ENCODE data around the gene FBLN5.
"Not testable (repeated sequence)": the region's sequence is repeated elsewhere in the genome, so short reads cannot be mapped to it uniquely, and the experiment has no call there.

The FBLN5 gene

DNA sequence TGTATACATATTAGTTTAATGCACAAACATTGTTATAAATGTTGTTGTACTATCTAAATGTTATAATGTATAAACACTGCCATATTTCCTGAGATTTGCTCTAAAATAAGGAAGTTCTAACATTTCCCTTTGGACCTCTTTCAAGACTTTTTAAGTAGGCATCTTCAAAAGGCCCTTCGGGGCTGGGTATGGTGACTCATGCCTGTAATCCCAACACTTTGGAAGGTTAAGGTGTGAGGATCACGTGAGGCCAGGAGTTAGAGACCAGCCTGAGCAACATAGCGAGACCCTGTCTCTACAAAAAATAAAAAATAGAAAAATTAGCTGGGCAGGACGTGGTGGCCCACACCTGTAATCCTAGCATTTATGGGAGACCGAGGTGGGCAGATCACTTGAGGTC lies 35.5 kb downstream of the FBLN5 start:
- Histone ChIP-seq H3K36me3 (ENCODE audit: insufficient read depth, low read length) (no peaks in the 10 kb centered on the region), H2AFZ (ENCODE audit: low read depth, low read length) (no peak overlapping the region), H3K4me1 (ENCODE audit: insufficient read depth, low read length) (no peaks in the 10 kb centered on the region), H3K9me3 (ENCODE audit: low read length) (no peaks in the 10 kb centered on the region), H3K4me3 (ENCODE audit: low read length) (no peak overlapping the region), H3K27me3 (ENCODE audit: insufficient read depth, low read length) (no peaks in the 10 kb centered on the region)

DNA sequence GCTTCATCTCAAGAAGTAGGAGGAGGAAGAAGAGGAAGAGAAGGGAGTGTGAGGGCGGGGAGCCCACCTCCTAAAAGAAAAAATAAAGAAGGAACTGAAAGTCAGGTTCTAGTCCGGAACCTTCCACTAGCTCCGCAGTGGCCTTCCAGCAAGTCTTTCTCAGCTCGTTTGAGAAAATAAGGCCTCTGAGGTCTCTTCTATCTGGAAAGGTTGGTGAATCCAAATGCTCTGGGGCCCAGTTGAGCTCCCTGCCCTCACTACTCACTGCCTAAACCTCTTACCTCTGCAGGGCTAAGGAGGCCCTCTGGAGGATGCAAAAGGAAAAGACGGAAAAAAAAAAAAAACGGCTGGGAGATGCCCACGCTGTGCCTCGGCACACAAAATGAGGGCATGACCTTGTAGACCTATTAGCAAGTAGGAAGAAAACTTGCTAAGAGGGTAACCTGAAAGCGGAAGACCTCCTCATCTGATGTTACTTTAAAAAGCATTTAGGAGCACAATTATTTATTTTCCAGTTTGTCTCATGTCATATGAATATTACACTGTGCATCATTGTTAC lies 35.9 kb downstream of the FBLN5 start:
- Histone ChIP-seq H3K9me3 (ENCODE audit: low read length) (no peaks in the 10 kb centered on the region), H3K36me3 (ENCODE audit: insufficient read depth, low read length) (no peaks in the 10 kb centered on the region), H3K4me3 (ENCODE audit: low read length) (no peak overlapping the region), H2AFZ (ENCODE audit: low read depth, low read length) (no peak overlapping the region), H3K4me1 (ENCODE audit: insufficient read depth, low read length) (no peaks in the 10 kb centered on the region), H3K27me3 (ENCODE audit: insufficient read depth, low read length) (no peaks in the 10 kb centered on the region)

DNA sequence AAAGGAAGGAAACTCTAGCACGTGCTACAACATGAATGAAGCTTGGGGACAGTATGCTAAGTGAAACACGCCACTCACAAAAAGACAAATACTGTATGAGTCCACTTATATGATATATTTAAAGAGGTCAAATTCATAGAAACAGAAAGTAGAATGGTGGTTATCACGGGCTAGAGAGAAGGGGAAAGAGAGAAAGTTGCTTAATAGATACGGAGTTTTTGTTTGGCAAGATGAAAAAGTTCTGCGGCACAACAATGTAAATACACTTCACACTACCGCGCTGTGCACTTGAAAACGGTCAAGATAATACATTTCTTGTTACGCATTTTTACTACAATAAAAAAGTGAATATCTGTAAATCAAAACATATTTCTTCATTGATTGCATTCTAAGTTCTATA lies 37.3 kb downstream of the FBLN5 start:
- no peaks in the 10 kb centered on the region for H3K9me3 ChIP-seq (ENCODE audit: low read length)
- no peaks in the 10 kb centered on the region for H3K4me1 ChIP-seq (ENCODE audit: insufficient read depth, low read length)
- H3K36me3 ChIP-seq (ENCODE audit: insufficient read depth, low read length): no peaks in the 10 kb centered on the region
- no peaks in the 10 kb centered on the region for H3K27me3 ChIP-seq (ENCODE audit: insufficient read depth, low read length)
- H2AFZ ChIP-seq (ENCODE audit: low read depth, low read length): no peak overlapping the region
- no peak overlapping the region for H3K4me3 ChIP-seq (ENCODE audit: low read length)

DNA sequence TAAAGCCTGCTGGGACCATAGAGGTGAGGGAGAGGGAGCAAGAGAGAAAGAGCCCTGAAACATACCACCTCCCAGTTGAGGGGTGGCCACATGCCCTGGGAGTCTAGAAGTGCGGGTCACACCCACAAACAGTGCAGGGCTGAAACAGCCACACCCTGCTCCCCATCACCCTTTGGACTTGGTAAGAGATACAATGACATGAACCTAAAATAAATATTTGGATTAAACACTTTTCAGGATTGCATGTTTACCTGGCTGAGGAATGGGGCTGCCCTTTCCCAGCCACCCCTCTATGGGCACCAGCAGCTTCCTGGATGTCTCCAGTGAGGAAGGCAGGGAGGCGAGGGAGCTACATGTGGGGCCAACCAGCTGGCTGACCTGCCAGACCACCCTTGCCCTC lies 41.1 kb downstream of the FBLN5 start:
- no peaks in the 10 kb centered on the region for H3K27me3 ChIP-seq (ENCODE audit: insufficient read depth, low read length)

DNA sequence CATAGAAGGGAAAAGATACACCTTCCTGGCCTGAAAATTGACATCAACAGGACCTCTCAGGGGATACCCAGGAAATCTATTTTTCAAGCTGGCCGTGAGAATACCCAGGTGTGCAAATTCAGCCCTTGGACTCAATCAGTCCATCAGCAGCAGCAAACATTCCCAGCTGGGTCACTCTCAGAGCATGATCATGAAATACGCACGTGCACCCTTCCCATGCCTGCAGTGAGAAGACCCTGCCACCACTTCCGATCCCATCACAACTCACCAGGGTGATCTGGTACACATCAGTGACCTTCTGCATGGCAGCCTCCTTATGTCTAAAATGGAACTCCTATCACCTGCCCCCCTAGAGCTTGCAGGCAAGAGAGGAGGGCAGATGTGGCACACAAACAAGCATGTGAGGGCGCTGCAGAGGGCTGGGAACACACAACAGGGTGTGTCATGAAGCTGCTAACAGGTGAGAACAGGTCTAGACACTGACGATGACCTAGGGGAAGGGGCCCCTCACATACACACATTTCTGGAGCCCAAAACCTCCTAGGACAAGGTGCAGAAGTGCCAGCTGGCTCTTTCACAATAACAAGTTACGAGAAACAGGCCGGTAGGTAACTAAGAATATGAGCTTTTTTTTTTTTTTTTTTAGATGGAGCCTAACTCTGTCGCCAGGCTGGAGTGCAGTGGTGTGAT lies 42.4 kb downstream of the FBLN5 start:
- H3K36me3 ChIP-seq (ENCODE audit: insufficient read depth, low read length): no peaks in the 10 kb centered on the region
- H3K4me1 ChIP-seq (ENCODE audit: insufficient read depth, low read length): no peaks in the 10 kb centered on the region

More for the DNA sequence above, 41.1 kb downstream of the FBLN5 start:
- Histone ChIP-seq H3K36me3 (ENCODE audit: insufficient read depth, low read length) (no peaks in the 10 kb centered on the region), H3K4me3 (ENCODE audit: low read length) (no peak overlapping the region), H2AFZ (ENCODE audit: low read depth, low read length) (no peak overlapping the region), H3K9me3 (ENCODE audit: low read length) (no peaks in the 10 kb centered on the region), H3K4me1 (ENCODE audit: insufficient read depth, low read length) (no peaks in the 10 kb centered on the region)

DNA sequence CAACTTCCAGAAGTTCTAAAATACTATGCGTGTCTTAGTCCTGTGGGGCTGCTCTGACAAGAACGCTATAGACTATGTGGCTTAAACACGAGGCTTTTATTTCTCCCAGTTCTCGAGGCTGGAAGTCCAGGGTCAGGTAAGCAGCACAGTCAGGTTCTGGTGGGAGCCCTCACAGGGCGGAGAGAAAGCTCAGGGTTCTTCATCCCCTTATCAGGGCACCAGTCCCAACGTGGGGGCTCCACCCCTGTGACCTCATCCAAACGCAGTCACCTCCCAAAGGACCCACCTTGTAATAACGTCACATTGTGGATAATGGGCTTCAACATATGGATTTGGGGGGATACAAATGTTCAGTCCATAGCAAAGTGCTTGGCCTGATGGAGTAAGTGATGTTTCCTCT lies 43.0 kb downstream of the FBLN5 start:
- Histone ChIP-seq H3K36me3 (ENCODE audit: insufficient read depth, low read length) (no peaks in the 10 kb centered on the region), H3K4me3 (ENCODE audit: low read length) (no peak overlapping the region), H3K27me3 (ENCODE audit: insufficient read depth, low read length) (no peaks in the 10 kb centered on the region), H3K4me1 (ENCODE audit: insufficient read depth, low read length) (no peaks in the 10 kb centered on the region), H2AFZ (ENCODE audit: low read depth, low read length) (no peak overlapping the region), H3K9me3 (ENCODE audit: low read length) (no peaks in the 10 kb centered on the region)

More for the DNA sequence above, 42.4 kb downstream of the FBLN5 start:
- H3K4me3 ChIP-seq (ENCODE audit: low read length): no peak overlapping the region
- H3K27me3 ChIP-seq (ENCODE audit: insufficient read depth, low read length): no peaks in the 10 kb centered on the region
- H3K9me3 ChIP-seq (ENCODE audit: low read length): no peaks in the 10 kb centered on the region
- no peak overlapping the region for H2AFZ ChIP-seq (ENCODE audit: low read depth, low read length)

DNA sequence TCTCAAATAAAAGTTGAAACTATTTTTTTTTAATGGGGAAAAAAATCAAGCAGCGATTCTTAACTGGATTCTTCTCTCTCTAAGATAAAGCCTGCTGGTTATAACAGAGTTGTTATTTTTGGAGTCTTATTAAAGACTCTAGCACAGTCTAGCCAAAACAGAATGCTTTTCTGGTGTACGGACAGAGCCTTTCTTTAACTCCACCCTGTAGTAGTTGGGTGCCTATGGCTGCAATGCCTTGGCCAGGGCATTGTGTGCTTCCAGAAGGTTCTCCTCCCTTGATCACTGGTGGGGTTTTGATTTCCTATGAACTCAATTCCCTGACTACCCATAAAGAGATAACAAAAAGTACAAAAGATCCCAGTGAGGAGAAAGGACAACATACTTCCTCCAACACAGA lies 44.4 kb downstream of the FBLN5 start:
- Histone ChIP-seq H2AFZ (ENCODE audit: low read depth, low read length) (no peak overlapping the region), H3K4me1 (ENCODE audit: insufficient read depth, low read length) (no peaks in the 10 kb centered on the region)

DNA sequence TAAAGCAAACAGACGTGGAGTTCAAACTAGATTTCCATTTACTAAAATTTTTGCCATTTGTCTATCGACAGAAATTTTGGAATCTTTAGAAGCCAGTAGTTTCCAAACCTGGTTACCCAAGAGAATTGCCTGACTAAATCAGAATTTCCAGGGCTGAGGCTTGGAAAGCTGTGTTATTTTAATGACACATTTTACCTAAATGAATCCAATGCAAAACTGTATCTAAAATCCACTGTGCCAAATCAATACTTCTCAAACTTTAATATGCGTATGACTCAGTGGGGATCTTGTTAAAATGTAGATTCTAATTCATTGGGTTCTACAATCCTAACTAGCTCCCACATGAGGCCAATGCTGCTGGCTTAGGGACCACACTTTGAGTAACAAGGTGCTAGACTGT lies 45.2 kb downstream of the FBLN5 start:
- Histone ChIP-seq H3K27me3 (ENCODE audit: insufficient read depth, low read length) (no peaks in the 10 kb centered on the region), H2AFZ (ENCODE audit: low read depth, low read length) (no peak overlapping the region), H3K9me3 (ENCODE audit: low read length) (no peaks in the 10 kb centered on the region), H3K4me3 (ENCODE audit: low read length) (no peak overlapping the region), H3K36me3 (ENCODE audit: insufficient read depth, low read length) (no peaks in the 10 kb centered on the region), H3K4me1 (ENCODE audit: insufficient read depth, low read length) (peaks cover 2% of the 10 kb centered on the region)

More for the DNA sequence above, 44.4 kb downstream of the FBLN5 start:
- Histone ChIP-seq H3K4me3 (ENCODE audit: low read length) (no peak overlapping the region), H3K27me3 (ENCODE audit: insufficient read depth, low read length) (no peaks in the 10 kb centered on the region), H3K36me3 (ENCODE audit: insufficient read depth, low read length) (no peaks in the 10 kb centered on the region), H3K9me3 (ENCODE audit: low read length) (no peaks in the 10 kb centered on the region)

DNA sequence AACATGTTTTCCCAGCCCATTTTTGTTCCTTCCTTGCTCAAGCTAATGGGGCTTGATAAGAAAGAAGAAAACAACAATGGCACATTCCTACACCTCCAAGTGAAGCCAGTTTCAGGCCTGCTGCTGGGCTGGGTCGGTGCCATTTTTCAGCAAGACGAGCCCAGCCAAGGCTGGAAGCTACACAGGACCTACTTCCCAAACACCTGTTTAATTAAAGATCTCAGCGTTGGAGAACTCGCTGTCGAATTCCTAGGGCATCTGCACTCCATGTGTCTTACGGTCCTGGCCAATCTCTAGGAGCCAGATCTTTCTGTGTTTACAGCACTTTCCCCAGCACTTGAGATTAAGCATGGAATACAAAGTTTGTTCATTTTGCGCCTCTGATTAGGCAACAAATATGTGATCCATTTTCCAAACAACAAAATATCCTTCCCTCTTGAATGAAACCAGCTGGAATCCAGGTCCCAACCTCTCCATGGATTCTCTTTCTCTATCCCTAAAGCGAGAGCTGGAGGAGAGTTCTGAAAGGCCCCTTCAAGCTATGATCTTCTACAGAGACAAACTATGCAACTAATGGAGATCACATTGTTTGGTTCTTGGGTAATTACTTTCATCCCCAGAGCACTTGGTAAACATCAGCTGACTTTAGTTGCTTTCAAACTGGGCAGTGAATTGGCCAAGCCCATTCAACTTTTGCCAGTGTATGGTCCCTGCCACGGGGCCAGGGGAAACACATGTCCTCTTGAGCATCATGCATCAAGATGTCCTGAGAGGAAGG lies 45.9 kb downstream of the FBLN5 start:
- Histone ChIP-seq H3K36me3 (ENCODE audit: insufficient read depth, low read length) (no peaks in the 10 kb centered on the region), H3K9me3 (ENCODE audit: low read length) (no peaks in the 10 kb centered on the region), H3K4me3 (ENCODE audit: low read length) (no peak overlapping the region), H3K27me3 (ENCODE audit: insufficient read depth, low read length) (no peaks in the 10 kb centered on the region), H2AFZ (ENCODE audit: low read depth, low read length) (no peak overlapping the region), H3K4me1 (ENCODE audit: insufficient read depth, low read length) (peaks cover 2% of the 10 kb centered on the region)

DNA sequence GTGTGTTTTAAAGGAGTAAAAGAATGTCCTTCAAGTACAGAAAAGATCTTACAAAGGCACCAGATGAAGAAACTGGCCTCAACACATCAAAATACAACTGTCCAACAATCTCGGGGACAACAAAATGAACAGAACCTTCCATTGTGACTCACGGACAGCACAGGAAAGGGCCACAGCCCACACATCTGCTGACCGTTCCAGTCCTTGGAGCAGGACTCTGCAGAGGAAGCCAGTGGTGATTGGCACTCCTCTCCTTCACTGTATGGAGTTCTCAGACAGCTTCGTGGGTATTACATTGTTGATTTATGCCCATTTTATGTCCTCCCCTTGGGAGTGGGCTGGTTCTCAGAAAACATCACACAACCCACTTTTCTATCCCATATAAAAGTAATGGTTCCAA lies 47.7 kb downstream of the FBLN5 start:
- Histone ChIP-seq H2AFZ (ENCODE audit: low read depth, low read length) (no peak overlapping the region), H3K36me3 (ENCODE audit: insufficient read depth, low read length) (no peaks in the 10 kb centered on the region), H3K27me3 (ENCODE audit: insufficient read depth, low read length) (no peaks in the 10 kb centered on the region), H3K4me3 (ENCODE audit: low read length) (no peak overlapping the region), H3K9me3 (ENCODE audit: low read length) (no peaks in the 10 kb centered on the region), H3K4me1 (ENCODE audit: insufficient read depth, low read length) (peaks cover 2% of the 10 kb centered on the region)

DNA sequence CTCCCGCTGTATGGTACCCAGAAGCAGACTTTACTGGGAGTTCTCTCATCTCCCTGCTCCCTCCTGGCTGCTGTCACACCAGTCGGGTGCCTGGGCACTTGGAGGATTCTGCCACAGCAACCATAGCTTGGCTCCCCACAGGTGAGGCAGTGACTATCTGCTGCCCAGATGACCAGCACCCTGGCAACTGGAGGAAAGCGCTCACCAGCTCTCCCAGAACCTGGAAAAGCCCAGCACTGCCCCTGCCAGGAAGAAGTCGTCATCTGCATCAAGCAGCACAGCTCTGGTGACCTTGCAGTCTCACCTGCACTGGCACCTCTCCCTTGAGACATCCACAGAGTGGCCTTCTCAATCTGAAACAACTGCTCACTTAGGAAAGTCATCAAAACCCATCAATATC lies 48.3 kb downstream of the FBLN5 start:
- Histone ChIP-seq H3K36me3 (ENCODE audit: insufficient read depth, low read length) (no peaks in the 10 kb centered on the region), H3K9me3 (ENCODE audit: low read length) (no peaks in the 10 kb centered on the region), H2AFZ (ENCODE audit: low read depth, low read length) (no peak overlapping the region), H3K4me3 (ENCODE audit: low read length) (no peak overlapping the region), H3K27me3 (ENCODE audit: insufficient read depth, low read length) (no peaks in the 10 kb centered on the region), H3K4me1 (ENCODE audit: insufficient read depth, low read length) (peaks cover 2% of the 10 kb centered on the region)

DNA sequence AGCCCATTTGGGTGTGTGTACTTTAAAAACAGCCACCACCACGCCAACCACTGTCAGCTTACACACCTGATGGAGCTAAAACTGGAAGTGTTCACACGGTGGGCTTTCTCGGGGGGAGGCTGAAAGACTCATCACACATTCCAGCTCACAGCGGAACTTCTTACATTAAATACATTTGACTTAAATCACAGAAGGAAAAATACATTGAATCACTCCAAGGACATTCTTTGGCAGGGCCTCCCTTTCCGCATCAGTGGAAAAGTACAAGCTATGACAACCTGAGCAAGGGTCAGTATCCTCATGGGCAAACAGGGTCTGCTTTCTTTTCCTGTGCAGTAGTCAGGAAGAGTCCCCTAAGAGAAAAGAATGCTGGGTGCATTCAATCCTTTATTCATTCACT lies 49.1 kb downstream of the FBLN5 start:
- H3K4me3 ChIP-seq (ENCODE audit: low read length): no peak overlapping the region
- H3K27me3 ChIP-seq (ENCODE audit: insufficient read depth, low read length): no peaks in the 10 kb centered on the region
- H3K9me3 ChIP-seq (ENCODE audit: low read length): no peaks in the 10 kb centered on the region
- H3K4me1 ChIP-seq (ENCODE audit: insufficient read depth, low read length): peaks cover 2% of the 10 kb centered on the region
- no peaks in the 10 kb centered on the region for H3K36me3 ChIP-seq (ENCODE audit: insufficient read depth, low read length)
- H2AFZ ChIP-seq (ENCODE audit: low read depth, low read length): no peak overlapping the region

DNA sequence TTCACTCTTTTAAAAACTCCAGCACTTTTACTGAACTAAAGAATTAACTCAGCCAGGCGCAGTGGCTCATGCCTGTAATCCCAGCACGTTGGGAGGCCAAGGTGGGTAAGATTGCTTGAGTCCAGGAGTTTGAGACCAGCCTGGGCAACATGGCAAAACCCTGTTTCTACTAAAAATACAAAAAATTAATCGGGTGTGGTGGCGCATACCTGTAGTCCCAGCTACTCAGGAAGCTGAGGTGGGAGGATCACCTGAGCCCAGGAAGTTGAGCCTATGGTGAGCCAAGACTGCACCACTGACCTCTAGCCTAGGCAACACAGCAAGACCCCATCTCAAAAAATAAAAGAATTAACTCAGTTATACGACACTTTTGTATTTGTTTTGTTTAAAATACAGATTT lies 49.8 kb downstream of the FBLN5 start:
- not testable (repeated sequence) for H3K27me3 ChIP-seq (ENCODE audit: insufficient read depth, low read length); H3K4me3 ChIP-seq (ENCODE audit: low read length); H3K9me3 ChIP-seq (ENCODE audit: low read length); H3K4me1 ChIP-seq (ENCODE audit: insufficient read depth, low read length); H2AFZ ChIP-seq (ENCODE audit: low read depth, low read length); H3K36me3 ChIP-seq (ENCODE audit: insufficient read depth, low read length)
